GM21423 (cell line): ENCODE measurements around the gene APPL2.

Experiments used
- ATAC-seq: cut with Tn5 transposase; IDR thresholded peaks from one replicate; pipeline ENCODE4 v1.9.1; 2021; ENCODE audit warnings: mild to moderate bottlenecking, moderate library complexity; ENCODE audit not compliant: unreplicated experiment

Gene APPL2

GRCh38 chr12:105235732-105236476 is at the start of gene APPL2:
APPL2 (minus strand) TSS chr12:105236174; CDS start chr12:105236012, 162 bp downstream.
- peak; percentile 84 for ATAC-seq

GRCh38 chr12:105285378-105285777 is 49.4 kb upstream of the APPL2 start:
- no peak for ATAC-seq

- no peak for ATAC-seq
Observed at GRCh38 chr12:105281694-105282049, 45.7 kb upstream of the APPL2 start.

- no peak for ATAC-seq
Observed at GRCh38 chr12:105280966-105281693, 45.2 kb upstream of the APPL2 start.

- ATAC-seq: no peak
Observed at GRCh38 chr12:105279460-105280056, 43.6 kb upstream of the APPL2 start.

GRCh38 chr12:105278043-105278697 is 42.2 kb upstream of the APPL2 start:
- ATAC-seq: no peak

GRCh38 chr12:105275997-105276733 is 40.2 kb upstream of the APPL2 start:
- ATAC-seq: no peak

- no peak for ATAC-seq
Observed at GRCh38 chr12:105274571-105274970, 38.6 kb upstream of the APPL2 start.

- ATAC-seq: no peak
Observed at GRCh38 chr12:105273601-105274000, 37.6 kb upstream of the APPL2 start.

GRCh38 chr12:105272814-105273416 is 36.9 kb upstream of the APPL2 start:
- ATAC-seq: no peak

- ATAC-seq: no peak
Observed at GRCh38 chr12:105272152-105272551, 36.2 kb upstream of the APPL2 start.

GRCh38 chr12:105271364-105271763 is 35.4 kb upstream of the APPL2 start:
- ATAC-seq: no peak

GRCh38 chr12:105270671-105271255 is 34.8 kb upstream of the APPL2 start:
- ATAC-seq: no peak

GRCh38 chr12:105267711-105268110 is 31.7 kb upstream of the APPL2 start:
- no peak for ATAC-seq

GRCh38 chr12:105264771-105265170 is 28.8 kb upstream of the APPL2 start:
- no peak for ATAC-seq

GRCh38 chr12:105262461-105263184 is 26.6 kb upstream of the APPL2 start:
- ATAC-seq: no peak

- ATAC-seq: no peak
Observed at GRCh38 chr12:105261010-105261409, 25.0 kb upstream of the APPL2 start.

- ATAC-seq: no peak
Observed at GRCh38 chr12:105259226-105259625, 23.3 kb upstream of the APPL2 start.

GRCh38 chr12:105257321-105257728 is 21.4 kb upstream of the APPL2 start:
- no peak for ATAC-seq
